Measurements from ENCODE around the gene SPOPL. TPM values are rescaled to one million over a fixed set of nuclear protein-coding genes. Genes with fewer than 3 reads are reported as not detected.

SPOPL gene
- total RNA-seq (ENCODE audit: unreplicated experiment): 19.4 TPM
- long read RNA-seq: 0 reads

DNA sequence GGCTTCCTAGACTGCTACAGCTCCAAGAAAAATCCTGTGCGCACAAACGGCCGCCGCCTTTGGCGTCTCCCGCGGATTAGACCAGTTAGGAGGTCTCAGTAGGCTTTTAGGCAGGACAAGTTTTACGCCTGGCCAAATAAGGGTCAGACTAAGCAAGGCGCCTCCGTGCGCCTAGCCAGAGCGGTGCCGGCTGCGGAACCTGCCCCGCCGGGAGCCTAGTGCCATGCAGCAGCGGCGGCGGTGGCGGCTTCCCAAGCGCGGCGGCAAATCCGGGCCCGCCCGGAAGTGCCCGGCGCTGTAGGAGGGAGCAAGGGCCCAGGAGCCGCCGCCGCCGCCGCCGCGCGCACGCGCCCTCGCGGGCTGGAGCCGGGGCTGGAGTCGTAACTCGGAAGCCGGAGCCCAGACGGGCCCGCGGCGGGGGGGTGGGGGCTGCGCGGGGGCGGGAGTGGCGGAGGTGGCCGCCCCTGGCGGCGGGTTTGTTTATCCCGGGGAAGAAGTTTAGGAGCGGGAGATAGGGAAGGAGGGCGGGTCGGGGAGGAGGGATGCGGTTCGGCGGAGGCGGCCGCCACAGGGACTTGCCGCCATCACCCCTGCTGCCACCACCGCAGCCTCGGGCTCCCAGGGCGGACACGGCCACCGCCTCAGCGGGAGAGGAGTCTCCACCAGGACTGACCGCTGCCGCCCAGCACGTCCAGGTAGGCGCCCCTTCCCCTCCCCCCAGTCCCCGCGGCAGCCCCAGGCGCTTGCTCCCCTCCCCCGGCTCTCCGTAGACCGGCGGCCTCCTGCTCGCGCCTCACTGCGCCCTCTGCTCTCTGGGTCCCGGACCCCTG is at the start of gene SPOPL:
Gene SPOPL (plus strand): TSS at position 346 of the 830 bp plus-strand sequence. CDS start 48,447 bp downstream, outside the sequence.
- H3K27ac Mint-ChIP-seq (ENCODE audit: unreplicated experiment): peak within 1 kb of the TSS; percentile 94
- H3K4me1 Mint-ChIP-seq (ENCODE audit: low read depth, unreplicated experiment): peaks cover 3% of the 10 kb centered on the region
- peak within 1 kb of the TSS; percentile 98 for H3K4me3 Mint-ChIP-seq (ENCODE audit: unreplicated experiment)

DNA sequence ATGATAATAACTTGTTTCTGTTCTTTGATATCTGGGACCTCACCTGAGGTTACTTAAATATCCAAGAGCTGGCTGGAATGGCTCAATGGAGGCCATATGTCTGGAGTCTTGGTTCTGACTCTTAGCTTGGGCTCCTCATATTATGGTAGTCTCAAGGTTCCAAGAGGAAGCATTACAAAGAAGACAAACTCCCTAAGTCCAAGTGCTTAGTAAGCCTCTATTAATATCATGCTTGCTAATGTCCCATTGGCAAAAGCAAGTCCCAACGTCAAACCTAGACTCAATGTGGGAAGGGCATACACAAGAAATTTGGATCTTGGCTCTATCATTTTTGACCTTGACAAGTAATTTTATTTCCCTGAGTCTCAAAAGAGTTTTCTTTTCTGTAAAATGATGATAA is 49.2 kb upstream of the SPOPL start:
- TF ChIP-seq, protein P1, sequence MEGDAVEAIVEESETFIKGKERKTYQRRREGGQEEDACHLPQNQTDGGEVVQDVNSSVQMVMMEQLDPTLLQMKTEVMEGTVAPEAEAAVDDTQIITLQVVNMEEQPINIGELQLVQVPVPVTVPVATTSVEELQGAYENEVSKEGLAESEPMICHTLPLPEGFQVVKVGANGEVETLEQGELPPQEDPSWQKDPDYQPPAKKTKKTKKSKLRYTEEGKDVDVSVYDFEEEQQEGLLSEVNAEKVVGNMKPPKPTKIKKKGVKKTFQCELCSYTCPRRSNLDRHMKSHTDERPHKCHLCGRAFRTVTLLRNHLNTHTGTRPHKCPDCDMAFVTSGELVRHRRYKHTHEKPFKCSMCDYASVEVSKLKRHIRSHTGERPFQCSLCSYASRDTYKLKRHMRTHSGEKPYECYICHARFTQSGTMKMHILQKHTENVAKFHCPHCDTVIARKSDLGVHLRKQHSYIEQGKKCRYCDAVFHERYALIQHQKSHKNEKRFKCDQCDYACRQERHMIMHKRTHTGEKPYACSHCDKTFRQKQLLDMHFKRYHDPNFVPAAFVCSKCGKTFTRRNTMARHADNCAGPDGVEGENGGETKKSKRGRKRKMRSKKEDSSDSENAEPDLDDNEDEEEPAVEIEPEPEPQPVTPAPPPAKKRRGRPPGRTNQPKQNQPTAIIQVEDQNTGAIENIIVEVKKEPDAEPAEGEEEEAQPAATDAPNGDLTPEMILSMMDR (IDR thresholded peaks at IDR 0.05; ENCODE audit: partially characterized antibody, unreplicated experiment): no peak
- DNase-seq: no peak
- peaks cover 8% of the 10 kb centered on the region for H3K9me3 Mint-ChIP-seq (ENCODE audit: unreplicated experiment)
- H3K36me3 Mint-ChIP-seq (ENCODE audit: unreplicated experiment): peaks cover 4% of the 10 kb centered on the region
- H3K27ac Mint-ChIP-seq (ENCODE audit: unreplicated experiment): no peak overlapping the region
- H3K4me1 Mint-ChIP-seq (ENCODE audit: low read depth, unreplicated experiment): peaks cover 9% of the 10 kb centered on the region
- no peak overlapping the region for H3K4me3 Mint-ChIP-seq (ENCODE audit: unreplicated experiment)
- H3K27me3 Mint-ChIP-seq (ENCODE audit: unreplicated experiment): peaks cover 4% of the 10 kb centered on the region

More for the DNA sequence above, at the start of gene SPOPL:
- DNase-seq: peak; percentile 94
- TF ChIP-seq, protein P1 (IDR thresholded peaks at IDR 0.05; ENCODE audit: partially characterized antibody, unreplicated experiment): peak; percentile 53
- Mint-ChIP-seq H3K27me3 (ENCODE audit: unreplicated experiment) (peaks cover 4% of the 10 kb centered on the region), H3K36me3 (ENCODE audit: unreplicated experiment) (no peaks in the 10 kb centered on the region), H3K9me3 (ENCODE audit: unreplicated experiment) (peaks cover 4% of the 10 kb centered on the region)

DNA sequence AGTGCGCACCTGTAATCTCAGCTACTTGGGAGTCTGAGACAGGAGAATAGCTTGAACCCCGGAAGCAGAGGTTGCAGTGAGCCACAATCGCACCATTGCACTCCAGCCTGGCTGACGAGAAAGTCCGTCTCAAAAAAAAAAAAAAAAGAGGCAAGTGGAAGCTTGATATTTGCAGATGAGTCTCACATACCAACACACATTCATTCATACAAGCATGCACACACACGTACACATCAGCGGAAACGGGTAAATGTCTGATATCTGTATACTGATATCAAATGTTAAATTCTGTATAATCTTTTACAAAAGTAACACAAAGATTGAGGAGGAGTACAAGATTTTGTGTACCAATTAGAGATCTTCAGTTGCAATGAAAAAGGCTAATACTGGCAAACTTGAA is 47.8 kb upstream of the SPOPL start:
- H3K27ac Mint-ChIP-seq (ENCODE audit: unreplicated experiment): no peak overlapping the region
- peaks cover 6% of the 10 kb centered on the region for H3K36me3 Mint-ChIP-seq (ENCODE audit: unreplicated experiment)
- no peak for DNase-seq
- peaks cover 8% of the 10 kb centered on the region for H3K9me3 Mint-ChIP-seq (ENCODE audit: unreplicated experiment)
- TF ChIP-seq, protein P1 (IDR thresholded peaks at IDR 0.05; ENCODE audit: partially characterized antibody, unreplicated experiment): no peak
- H3K4me1 Mint-ChIP-seq (ENCODE audit: low read depth, unreplicated experiment): peaks cover 9% of the 10 kb centered on the region
- no peak overlapping the region for H3K4me3 Mint-ChIP-seq (ENCODE audit: unreplicated experiment)
- H3K27me3 Mint-ChIP-seq (ENCODE audit: unreplicated experiment): no peaks in the 10 kb centered on the region

DNA sequence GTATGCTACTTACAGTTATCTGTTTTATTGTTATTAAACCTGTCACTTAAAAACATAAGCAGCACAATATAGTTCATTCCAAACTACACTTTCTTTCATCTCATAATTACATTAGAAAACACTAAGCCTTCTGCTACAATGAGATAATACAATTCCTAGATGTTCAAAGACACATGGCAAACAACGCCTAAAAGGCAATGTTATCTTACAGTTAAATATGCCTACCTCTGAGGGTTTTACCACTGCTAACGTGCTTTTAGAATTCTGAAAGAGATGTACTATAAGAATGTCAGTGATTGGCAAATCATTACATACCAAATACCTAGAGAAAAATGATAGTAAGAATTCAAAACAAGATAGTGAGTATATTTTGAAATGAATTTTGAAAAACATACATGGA is 46.8 kb upstream of the SPOPL start:
- no peaks in the 10 kb centered on the region for H3K27me3 Mint-ChIP-seq (ENCODE audit: unreplicated experiment)
- peaks cover 8% of the 10 kb centered on the region for H3K9me3 Mint-ChIP-seq (ENCODE audit: unreplicated experiment)
- peaks cover 6% of the 10 kb centered on the region for H3K36me3 Mint-ChIP-seq (ENCODE audit: unreplicated experiment)
- no peak overlapping the region for H3K4me3 Mint-ChIP-seq (ENCODE audit: unreplicated experiment)
- no peak for DNase-seq
- peaks cover 9% of the 10 kb centered on the region for H3K4me1 Mint-ChIP-seq (ENCODE audit: low read depth, unreplicated experiment)
- H3K27ac Mint-ChIP-seq (ENCODE audit: unreplicated experiment): no peak overlapping the region
- TF ChIP-seq, protein P1 (IDR thresholded peaks at IDR 0.05; ENCODE audit: partially characterized antibody, unreplicated experiment): no peak

DNA sequence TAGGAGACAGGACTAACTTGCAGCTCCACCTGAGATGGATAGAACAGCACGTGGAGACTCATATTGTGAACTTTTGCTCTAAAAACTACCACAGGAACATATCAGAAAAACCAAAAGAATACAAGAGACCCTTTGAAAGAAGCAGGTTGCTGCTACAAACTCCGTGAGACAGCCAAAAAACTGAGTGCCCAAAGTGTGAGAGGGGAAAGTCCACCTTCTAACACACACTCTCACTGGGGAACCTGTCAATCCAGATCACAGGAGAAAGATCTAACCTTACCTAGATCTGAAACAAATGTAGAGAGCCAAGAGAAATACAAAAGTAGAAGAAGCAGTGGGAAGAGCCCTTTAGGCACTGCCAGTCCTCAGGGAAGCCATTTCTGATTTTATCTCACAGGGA is 46.3 kb upstream of the SPOPL start:
- no peaks in the 10 kb centered on the region for H3K27me3 Mint-ChIP-seq (ENCODE audit: unreplicated experiment)
- H3K4me1 Mint-ChIP-seq (ENCODE audit: low read depth, unreplicated experiment): peaks cover 9% of the 10 kb centered on the region
- no peak overlapping the region for H3K4me3 Mint-ChIP-seq (ENCODE audit: unreplicated experiment)
- peaks cover 6% of the 10 kb centered on the region for H3K36me3 Mint-ChIP-seq (ENCODE audit: unreplicated experiment)
- TF ChIP-seq, protein P1 (IDR thresholded peaks at IDR 0.05; ENCODE audit: partially characterized antibody, unreplicated experiment): no peak
- no peak for DNase-seq
- H3K27ac Mint-ChIP-seq (ENCODE audit: unreplicated experiment): no peak overlapping the region
- H3K9me3 Mint-ChIP-seq (ENCODE audit: unreplicated experiment): peaks cover 8% of the 10 kb centered on the region
